GM18867 (cell line): ENCODE measurements around the gene OR8S1.
"Not testable (repeated sequence)": the region's sequence is repeated elsewhere in the genome, so short reads cannot be mapped to it uniquely, and the experiment has no call there.

ENCODE experiments used
- ATAC-seq: cut with Tn5 transposase; IDR thresholded peaks from one replicate; pipeline ENCODE4 v1.9.1; 2021; ENCODE audit warnings: mild to moderate bottlenecking, moderate library complexity; ENCODE audit not compliant: unreplicated experiment

The OR8S1 gene

DNA sequence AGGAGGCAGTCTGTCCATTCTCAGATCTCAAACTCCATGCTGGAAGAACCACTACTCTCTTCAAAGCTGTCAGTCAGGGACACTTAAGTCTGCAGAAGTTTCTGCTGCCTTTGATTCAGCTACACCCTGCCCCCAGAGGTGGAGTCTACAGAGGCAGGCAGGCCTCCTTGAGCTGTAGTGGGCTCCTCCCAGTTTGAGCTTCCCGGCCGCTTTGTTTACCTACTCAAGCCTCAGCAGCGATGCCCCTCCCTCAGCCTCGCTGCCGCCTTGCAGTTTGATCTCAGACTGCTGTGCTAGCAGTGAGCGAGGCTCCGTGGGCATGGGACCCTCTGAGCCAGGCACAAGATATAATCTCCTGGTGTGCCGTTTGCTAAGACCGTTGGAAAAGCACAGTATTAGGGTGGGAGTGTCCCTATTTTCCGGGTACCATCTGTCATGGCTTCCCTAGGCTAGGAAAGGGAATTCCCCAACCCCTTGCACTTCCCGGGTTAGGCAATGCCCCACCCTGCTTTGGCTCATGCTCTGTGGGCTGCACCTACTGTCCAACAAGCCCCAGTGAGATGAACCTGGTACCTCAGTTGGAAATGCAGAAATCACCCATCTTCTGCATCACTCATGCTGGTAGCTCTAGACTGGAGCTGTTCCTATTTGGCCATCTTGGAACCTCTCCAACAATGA lies 28.4 kb downstream of the OR8S1 start:
- not testable (repeated sequence) for ATAC-seq

DNA sequence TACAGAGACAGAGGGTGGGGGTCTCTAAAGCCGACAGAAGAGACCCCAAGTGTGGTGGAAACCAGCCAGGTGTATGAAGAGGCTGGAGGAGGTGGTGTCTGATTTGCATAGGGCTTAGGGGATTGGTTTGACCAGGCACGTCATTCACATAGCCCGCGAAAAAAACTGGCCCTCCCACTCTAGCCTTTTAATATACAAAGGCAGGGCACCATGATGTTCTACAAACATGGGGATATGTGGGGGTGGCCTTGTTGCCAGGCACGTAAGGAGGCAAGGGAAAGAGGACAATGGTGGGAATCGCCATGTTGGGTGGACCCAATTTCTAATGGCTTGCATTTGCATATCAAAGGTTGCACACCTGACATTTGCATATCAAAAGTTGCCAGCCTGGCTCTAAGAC lies 31.2 kb downstream of the OR8S1 start:
- no peak for ATAC-seq

DNA sequence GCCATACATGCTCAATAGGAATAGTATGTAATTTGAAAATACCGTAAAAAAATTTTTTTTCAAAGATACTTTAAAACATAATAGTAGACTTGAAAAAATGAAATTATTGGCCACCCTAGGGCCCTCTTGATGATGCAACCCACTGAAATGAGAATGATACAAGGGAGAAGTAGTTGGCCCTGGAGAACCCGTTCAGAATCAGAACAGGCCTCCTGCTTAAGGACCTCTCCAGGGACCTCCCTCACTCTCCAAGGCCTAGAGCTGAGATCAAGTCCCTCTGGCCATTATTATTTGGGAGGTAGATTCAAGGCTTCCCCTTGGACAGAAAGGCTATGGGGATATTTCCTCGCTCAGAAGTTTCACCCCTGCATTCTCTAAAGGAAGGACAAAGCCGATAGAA lies 32.5 kb downstream of the OR8S1 start:
- no peak for ATAC-seq

DNA sequence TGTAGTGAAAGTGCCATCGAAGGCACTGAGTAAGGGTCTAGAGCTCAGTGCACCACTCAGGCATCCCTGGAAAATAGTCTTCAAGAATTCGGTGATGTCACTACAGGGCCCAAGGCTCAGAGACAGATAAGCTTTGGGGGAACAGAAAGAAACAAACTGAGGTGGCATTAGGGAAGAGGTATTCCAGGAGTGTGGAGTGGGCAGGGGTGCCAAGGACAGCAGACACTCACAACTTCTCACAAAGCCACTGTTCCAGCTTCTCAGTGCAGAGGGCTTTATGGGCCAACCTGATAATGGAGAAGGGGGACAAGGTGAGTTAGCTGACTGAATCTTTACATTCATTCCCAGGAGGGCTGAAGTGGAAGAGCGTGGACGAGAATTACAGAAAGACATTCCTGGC lies 42.3 kb downstream of the OR8S1 start:
- no peak for ATAC-seq

- ATAC-seq, result no peak
These were observed 44.5 kb downstream of the OR8S1 start, which contains the start of gene LALBA for GRCh38 chr12:48569946-48570345. LALBA (minus strand) TSS chr12:48570046; CDS start chr12:48570020, 26 bp downstream.

GRCh38 chr12:48572326-48572725 lies 46.9 kb downstream of the OR8S1 start:
- no peak for ATAC-seq
